Esophagus squamous epithelium (tissue), 4 donors: Measurements from ENCODE around the gene SLC7A5.

ENCODE experiments used
- CTCF ChIP-seq, 6 experiments: fragments of 450-650 bp in 4 of 6; fragments of 200-600 bp in 2 of 6; sonication (generic) in 2 of 6; IDR thresholded peaks; one replicate each; pipeline ENCODE4 v1.5.1; 2016 to 2019; ENCODE audit warnings: antibody characterized with exemption in 6 of 6, mild to moderate bottlenecking in 4 of 6, moderate library complexity in 4 of 6
- POLR2A ChIP-seq, 4 donors: fragments of 450-650 bp; IDR thresholded peaks; one replicate each; pipeline ENCODE4 v1.6.1; 2017; ENCODE audit warnings: antibody characterized with exemption in 4 of 4, mild to moderate bottlenecking in 4 of 4, moderate library complexity in 3 of 4

- TF ChIP-seq POLR2A (IDR thresholded peaks at IDR 0.05) (peak in 3 of 4 donors; percentile 47 to 88 (median 82)), CTCF (IDR thresholded peaks at IDR 0.05) (peak in 1 of 6 experiments; percentile 14)
Observed at GRCh38 chr16:87869061-87869878, at the start of gene SLC7A5.
